Measurements from ENCODE around the gene BUB1B.
A peak's percentile ranks its signal among the peaks of the same experiment; 100 is the strongest.
"Not testable (repeated sequence)": the region's sequence is repeated elsewhere in the genome, so short reads cannot be mapped to it uniquely, and the experiment has no call there.

Gene BUB1B, protein sequence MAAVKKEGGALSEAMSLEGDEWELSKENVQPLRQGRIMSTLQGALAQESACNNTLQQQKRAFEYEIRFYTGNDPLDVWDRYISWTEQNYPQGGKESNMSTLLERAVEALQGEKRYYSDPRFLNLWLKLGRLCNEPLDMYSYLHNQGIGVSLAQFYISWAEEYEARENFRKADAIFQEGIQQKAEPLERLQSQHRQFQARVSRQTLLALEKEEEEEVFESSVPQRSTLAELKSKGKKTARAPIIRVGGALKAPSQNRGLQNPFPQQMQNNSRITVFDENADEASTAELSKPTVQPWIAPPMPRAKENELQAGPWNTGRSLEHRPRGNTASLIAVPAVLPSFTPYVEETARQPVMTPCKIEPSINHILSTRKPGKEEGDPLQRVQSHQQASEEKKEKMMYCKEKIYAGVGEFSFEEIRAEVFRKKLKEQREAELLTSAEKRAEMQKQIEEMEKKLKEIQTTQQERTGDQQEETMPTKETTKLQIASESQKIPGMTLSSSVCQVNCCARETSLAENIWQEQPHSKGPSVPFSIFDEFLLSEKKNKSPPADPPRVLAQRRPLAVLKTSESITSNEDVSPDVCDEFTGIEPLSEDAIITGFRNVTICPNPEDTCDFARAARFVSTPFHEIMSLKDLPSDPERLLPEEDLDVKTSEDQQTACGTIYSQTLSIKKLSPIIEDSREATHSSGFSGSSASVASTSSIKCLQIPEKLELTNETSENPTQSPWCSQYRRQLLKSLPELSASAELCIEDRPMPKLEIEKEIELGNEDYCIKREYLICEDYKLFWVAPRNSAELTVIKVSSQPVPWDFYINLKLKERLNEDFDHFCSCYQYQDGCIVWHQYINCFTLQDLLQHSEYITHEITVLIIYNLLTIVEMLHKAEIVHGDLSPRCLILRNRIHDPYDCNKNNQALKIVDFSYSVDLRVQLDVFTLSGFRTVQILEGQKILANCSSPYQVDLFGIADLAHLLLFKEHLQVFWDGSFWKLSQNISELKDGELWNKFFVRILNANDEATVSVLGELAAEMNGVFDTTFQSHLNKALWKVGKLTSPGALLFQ

DNA sequence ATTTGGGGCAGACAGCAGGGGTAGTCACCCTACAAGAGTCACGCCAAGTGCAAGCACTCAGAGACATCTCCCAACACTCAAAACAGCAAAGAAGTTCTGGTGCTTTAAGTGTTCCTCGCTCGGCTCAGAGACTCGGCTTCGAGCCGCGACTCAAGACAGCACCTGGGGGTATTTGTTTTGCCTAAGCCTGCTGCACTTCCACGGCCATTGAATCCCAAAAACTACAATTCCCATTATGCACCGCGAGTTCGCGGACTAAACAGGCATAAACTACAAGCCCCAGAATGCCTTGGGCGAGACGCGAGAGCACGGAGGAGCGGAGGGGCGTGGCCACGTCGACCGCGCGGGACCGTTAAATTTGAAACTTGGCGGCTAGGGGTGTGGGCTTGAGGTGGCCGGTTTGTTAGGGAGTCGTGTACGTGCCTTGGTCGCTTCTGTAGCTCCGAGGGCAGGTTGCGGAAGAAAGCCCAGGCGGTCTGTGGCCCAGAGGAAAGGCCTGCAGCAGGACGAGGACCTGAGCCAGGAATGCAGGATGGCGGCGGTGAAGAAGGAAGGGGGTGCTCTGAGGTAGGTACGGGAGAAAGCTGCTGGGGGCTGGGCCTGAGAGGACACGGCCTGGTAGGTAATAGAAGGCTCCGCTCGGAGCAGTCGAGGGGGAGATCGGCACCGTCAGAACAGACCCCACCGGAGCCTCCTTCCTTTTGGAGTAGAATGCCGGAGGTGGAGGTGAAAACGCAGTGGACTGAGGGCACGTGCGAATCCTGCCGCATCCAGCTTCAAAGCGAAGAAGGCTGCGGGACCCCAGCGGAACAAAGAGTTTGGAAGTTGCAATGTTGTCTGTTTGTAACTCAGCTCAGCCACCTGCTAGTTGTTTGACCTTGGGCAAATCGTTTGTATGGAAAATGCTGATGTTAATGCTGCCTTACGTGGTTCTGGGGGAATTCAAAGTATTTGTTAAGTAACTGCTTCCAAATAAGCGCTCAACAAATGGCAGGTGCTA, at the start of gene BUB1B:
TSS of gene BUB1B (plus strand) at position 381 of the 1,000 bp plus-strand sequence. CDS start at position 533, 152 bp downstream.
- peak within 1 kb of the TSS; percentile 96 for H3K4me3 ChIP-seq (ENCODE audit: low read depth, low read length)
- DNase-seq (ENCODE audit: low read depth) = peak; percentile 94
- TF ChIP-seq, protein P1, sequence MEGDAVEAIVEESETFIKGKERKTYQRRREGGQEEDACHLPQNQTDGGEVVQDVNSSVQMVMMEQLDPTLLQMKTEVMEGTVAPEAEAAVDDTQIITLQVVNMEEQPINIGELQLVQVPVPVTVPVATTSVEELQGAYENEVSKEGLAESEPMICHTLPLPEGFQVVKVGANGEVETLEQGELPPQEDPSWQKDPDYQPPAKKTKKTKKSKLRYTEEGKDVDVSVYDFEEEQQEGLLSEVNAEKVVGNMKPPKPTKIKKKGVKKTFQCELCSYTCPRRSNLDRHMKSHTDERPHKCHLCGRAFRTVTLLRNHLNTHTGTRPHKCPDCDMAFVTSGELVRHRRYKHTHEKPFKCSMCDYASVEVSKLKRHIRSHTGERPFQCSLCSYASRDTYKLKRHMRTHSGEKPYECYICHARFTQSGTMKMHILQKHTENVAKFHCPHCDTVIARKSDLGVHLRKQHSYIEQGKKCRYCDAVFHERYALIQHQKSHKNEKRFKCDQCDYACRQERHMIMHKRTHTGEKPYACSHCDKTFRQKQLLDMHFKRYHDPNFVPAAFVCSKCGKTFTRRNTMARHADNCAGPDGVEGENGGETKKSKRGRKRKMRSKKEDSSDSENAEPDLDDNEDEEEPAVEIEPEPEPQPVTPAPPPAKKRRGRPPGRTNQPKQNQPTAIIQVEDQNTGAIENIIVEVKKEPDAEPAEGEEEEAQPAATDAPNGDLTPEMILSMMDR (conservative IDR thresholded peaks at IDR 0.05; ENCODE audit: low read depth, low read length) = no peak

DNA sequence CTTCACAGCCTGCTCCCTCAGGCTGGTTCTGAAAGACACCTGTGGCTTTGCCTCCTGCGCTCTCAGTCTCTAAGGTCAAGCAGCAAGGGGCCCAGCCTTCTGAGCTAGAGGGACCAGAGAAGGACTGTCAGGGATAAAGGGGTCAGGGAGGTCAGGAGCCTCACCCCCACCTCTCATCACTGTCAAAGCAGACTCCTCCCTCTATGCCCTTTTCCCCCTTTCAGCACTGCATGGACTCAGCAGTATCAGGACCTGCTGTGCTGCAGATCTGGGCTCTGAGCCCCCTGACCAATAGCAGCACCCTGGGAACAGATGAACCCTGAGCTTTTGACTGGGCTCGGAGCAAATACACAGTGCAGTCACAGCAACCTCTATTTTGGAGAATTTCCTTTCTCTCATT, 49.0 kb upstream of the BUB1B start:
- TF ChIP-seq, protein P1 (conservative IDR thresholded peaks at IDR 0.05; ENCODE audit: low read depth, low read length) = no peak
- DNase-seq (ENCODE audit: low read depth) = no peak
- no peak overlapping the region for H3K4me3 ChIP-seq (ENCODE audit: low read depth, low read length)

DNA sequence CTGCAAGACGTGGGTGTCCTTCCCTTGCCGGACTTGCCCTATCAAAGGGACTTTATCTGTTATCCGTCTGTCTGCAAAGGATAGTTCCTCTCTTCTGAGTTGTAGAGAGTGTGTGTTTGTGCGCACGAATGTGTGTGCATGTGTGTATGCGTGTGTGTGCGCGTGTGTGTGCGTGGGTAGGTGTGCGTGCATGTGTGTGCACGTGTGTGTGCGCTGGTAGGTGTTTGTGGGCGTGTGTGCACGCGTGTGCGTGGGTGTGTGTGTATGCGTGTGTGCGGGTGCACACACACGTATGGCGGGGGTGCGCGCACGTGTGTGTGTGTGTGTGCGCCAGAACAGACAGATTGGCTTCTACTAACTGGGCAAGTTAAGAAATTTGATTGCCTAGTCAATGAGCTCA, 48.1 kb upstream of the BUB1B start:
- no peak for DNase-seq (ENCODE audit: low read depth)
- TF ChIP-seq, protein P1 (conservative IDR thresholded peaks at IDR 0.05; ENCODE audit: low read depth, low read length) = no peak
- no peak overlapping the region for H3K4me3 ChIP-seq (ENCODE audit: low read depth, low read length)

DNA sequence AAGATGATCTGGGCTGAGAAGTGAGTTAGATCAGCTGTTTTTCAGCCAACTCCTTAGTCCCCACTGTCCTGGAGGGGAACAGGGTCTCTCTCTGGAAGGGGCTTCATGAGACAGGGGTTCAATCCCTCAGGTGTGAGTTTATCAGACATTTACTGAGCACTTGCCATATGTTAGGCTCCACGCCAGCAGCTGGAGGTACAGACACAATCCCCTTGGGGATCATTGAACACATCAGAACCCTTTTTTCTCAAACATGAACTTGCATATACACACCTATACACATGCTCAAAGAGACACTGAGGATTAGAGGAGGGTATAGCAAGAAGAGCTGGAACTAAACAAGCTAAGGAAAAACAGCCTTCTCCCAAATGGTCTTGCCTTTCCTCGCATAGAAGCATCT, 46.7 kb upstream of the BUB1B start:
- DNase-seq (ENCODE audit: low read depth) = no peak
- no peak overlapping the region for H3K4me3 ChIP-seq (ENCODE audit: low read depth, low read length)
- TF ChIP-seq, protein P1 (conservative IDR thresholded peaks at IDR 0.05; ENCODE audit: low read depth, low read length) = no peak

DNA sequence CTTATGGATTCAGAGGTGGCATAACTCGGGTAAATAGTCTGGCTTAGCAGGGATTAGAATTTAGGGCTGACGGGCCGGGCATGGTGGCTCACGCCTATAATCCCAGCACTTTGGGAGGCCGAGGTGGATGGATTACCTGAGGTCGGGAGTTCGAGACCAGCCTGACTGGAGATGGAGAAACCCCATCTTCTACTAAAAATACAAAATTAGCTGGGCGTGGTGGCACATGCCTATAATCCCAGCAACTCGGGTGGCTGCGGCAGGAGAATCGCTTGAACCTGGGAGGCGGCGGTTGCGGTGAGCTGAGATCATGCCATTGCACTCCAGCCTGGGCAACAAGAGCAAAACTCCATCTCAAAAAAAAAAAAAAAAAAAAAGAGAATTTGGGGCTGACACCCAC, 45.8 kb upstream of the BUB1B start:
- DNase-seq (ENCODE audit: low read depth); H3K4me3 ChIP-seq (ENCODE audit: low read depth, low read length): not testable (repeated sequence)

DNA sequence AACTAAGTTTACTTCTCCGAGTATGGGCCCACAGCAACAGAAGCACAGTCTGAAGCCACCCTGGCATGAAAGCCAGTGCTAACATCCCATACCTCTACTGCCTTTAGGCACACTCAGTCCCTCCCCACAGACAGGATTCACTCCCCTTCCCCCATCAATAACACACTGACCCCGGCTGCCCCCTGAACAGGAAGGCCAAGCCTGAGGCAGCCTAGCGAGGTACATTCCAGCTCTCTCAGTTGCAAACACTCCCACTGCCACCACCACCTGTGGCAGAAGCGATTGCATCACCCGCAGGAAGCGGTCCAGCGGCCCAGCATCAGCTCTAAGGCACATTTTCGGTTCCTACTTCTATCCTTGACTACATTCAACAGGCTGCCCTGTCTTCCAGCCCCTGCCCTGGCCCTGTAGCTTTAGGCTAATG, 45.2 kb upstream of the BUB1B start:
- H3K4me3 ChIP-seq (ENCODE audit: low read depth, low read length) = no peak overlapping the region
- peak; percentile 30 for DNase-seq (ENCODE audit: low read depth)
- TF ChIP-seq, protein P1 (conservative IDR thresholded peaks at IDR 0.05; ENCODE audit: low read depth, low read length) = no peak
